GM23338 (cell line): ENCODE results near the gene DCLK1. TPM values are rescaled to one million over a fixed set of nuclear protein-coding genes. Genes with fewer than 3 reads are reported as not detected.

Experiments
- ATAC-seq: fragments of 200-7000 bp; cut with Tn5 transposase; 3 replicates; pipeline ENCODE4 v1.9.1; 2020
- DNase-seq: peaks from one replicate; pipeline ENCODE4 v3.0.0-alpha.2; 2015; ENCODE audit warnings: low spot score
- H2AFZ ChIP-seq: fragments of 200-600 bp; sonication (generic); 2 replicates; pipeline ENCODE4 v1.8.0; 2016; ENCODE audit warnings: antibody characterized with exemption, mild to moderate bottlenecking, moderate library complexity
- H3F3A ChIP-seq: fragments of 200-600 bp; sonication (generic); replicated peaks from 2 replicates; pipeline ENCODE4 v1.8.0; 2017; ENCODE audit warnings: antibody characterized with exemption, mixed run types, low read depth
- H3K27ac ChIP-seq: fragments of 200-600 bp; sonication (generic); 2 replicates; pipeline ENCODE4 v1.6.1; 2016; ENCODE audit warnings: low read depth
- H3K27me3 ChIP-seq: fragments of 200-600 bp; sonication (generic); 2 replicates; pipeline ENCODE4 v1.8.0; 2016; ENCODE audit warnings: mild to moderate bottlenecking, mixed run types, moderate library complexity; ENCODE audit not compliant: insufficient read depth
- H3K36me3 ChIP-seq: fragments of 200-600 bp; sonication (generic); 2 replicates; pipeline ENCODE4 v1.8.0; 2016; ENCODE audit warnings: mild to moderate bottlenecking; ENCODE audit not compliant: insufficient read depth
- H3K4me1 ChIP-seq: fragments of 200-600 bp; sonication (generic); 2 replicates; pipeline ENCODE4 v1.8.0; 2016; ENCODE audit warnings: mild to moderate bottlenecking, moderate library complexity; ENCODE audit not compliant: insufficient read depth
- H3K4me2 ChIP-seq: fragments of 200-600 bp; sonication (generic); 2 replicates; pipeline ENCODE4 v1.7.1; 2017; ENCODE audit warnings: mixed run types
- H3K4me3 ChIP-seq: fragments of 200-600 bp; sonication (generic); 2 replicates; pipeline ENCODE4 v1.6.1; 2016; ENCODE audit warnings: mixed run types
- H3K79me2 ChIP-seq: fragments of 200-600 bp; sonication (generic); replicated peaks from 2 replicates; pipeline ENCODE4 v1.8.0; 2017; ENCODE audit warnings: mild to moderate bottlenecking; ENCODE audit not compliant: insufficient read depth
- H3K9me2 ChIP-seq: fragments of 200-600 bp; sonication (generic); 2 replicates; pipeline ENCODE4 v1.8.0; 2017; ENCODE audit not compliant: insufficient read depth
- H4K20me1 ChIP-seq: fragments of 200-600 bp; sonication (generic); replicated peaks from 2 replicates; pipeline ENCODE4 v1.8.0; 2017; ENCODE audit warnings: mild to moderate bottlenecking; ENCODE audit not compliant: insufficient read depth
- H3K27ac Mint-ChIP-seq: 2 replicates; pipeline ENCODE4 v1.8.0; 2020; ENCODE audit warnings: inconsistent platforms, mild to moderate bottlenecking, moderate library complexity, mixed read lengths
- H3K27me3 Mint-ChIP-seq: 3 replicates; pipeline ENCODE4 v1.8.0; 2022; ENCODE audit warnings: low read depth, mild to moderate bottlenecking, moderate library complexity, mixed read lengths, inconsistent platforms; ENCODE audit not compliant: insufficient read depth, poor library complexity
- H3K36me3 Mint-ChIP-seq: 3 replicates; pipeline ENCODE4 v1.8.0; 2021; ENCODE audit warnings: low read depth, mild to moderate bottlenecking, inconsistent platforms, moderate library complexity, mixed read lengths
- H3K4me1 Mint-ChIP-seq: 3 replicates; pipeline ENCODE4 v1.8.0; 2020; ENCODE audit warnings: mild to moderate bottlenecking, inconsistent platforms, mixed read lengths
- H3K4me3 Mint-ChIP-seq: 3 replicates; pipeline ENCODE4 v1.8.0; 2021; ENCODE audit warnings: moderate library complexity, mild to moderate bottlenecking, inconsistent platforms, mixed read lengths
- H3K9me3 Mint-ChIP-seq: 3 replicates; pipeline ENCODE4 v1.8.0; 2020; ENCODE audit warnings: moderate library complexity, mild to moderate bottlenecking, inconsistent platforms, mixed read lengths
- ETS1 ChIP-seq: IDR thresholded peaks from 2 replicates; pipeline ENCODE4 v1.6.1; 2016; ENCODE audit warnings: antibody characterized with exemption
- EZH2 ChIP-seq: fragments of 200-600 bp; sonication (generic); IDR thresholded peaks from one replicate; pipeline ENCODE4 v1.8.0; 2017; ENCODE audit warnings: antibody characterized with exemption, mild to moderate bottlenecking, low read depth; ENCODE audit not compliant: unreplicated experiment
- NANOG ChIP-seq: IDR thresholded peaks from 2 replicates; pipeline ENCODE4 v1.6.1; 2016; ENCODE audit warnings: antibody characterized with exemption, borderline replicate concordance
- REST ChIP-seq: IDR thresholded peaks from one replicate; pipeline ENCODE4 v1.6.1; 2018; ENCODE audit warnings: antibody characterized with exemption; ENCODE audit not compliant: unreplicated experiment
- STAT1 ChIP-seq: IDR thresholded peaks from one replicate; pipeline ENCODE4 v1.6.1; 2016; ENCODE audit warnings: antibody characterized with exemption; ENCODE audit not compliant: unreplicated experiment
- ZNF462 ChIP-seq: fragments of 250-450 bp; sonication (Bioruptor Pico); IDR thresholded peaks from 2 replicates; pipeline ENCODE4 v1.5.0; 2020; ENCODE audit warnings: mild to moderate bottlenecking, moderate library complexity
- polyA plus RNA-seq: library from polyadenylated mRNA; unstranded; fragments of >200 nt; fragmentation: Nextera tagmentation; extraction: Ambion mirVana; gene quantifications from 2 replicates; pipeline ENCODE4 v1.2.1, GENCODE V29; 2016
- total RNA-seq: library from RNA; depleted of rRNA; stranded (reverse); fragments of >200 nt; shearing (Covaris generic); gene quantifications from 2 replicates; pipeline ENCODE4 v1.2.3, GENCODE V29; 2014

DCLK1 gene
- total and polyA plus RNA-seq, 2 experiments from 2014 or later: 13.1 to 57.7 TPM

GRCh38 chr13:36124236-36124822, 6.9 kb downstream of the DCLK1 start (continued):
- TF ChIP-seq ZNF462 (CRISPR knock-in tag) (no peak), STAT1 (no peak), ETS1 (no peak)

GRCh38 chr13:36115306-36115705, 15.9 kb downstream of the DCLK1 start:
- H3K9me2 ChIP-seq: no peaks in the 10 kb centered on the region; the same call in 1 of the 2 replicates
- H3K27me3 ChIP-seq: no peaks in the 10 kb centered on the region
- no peak for DNase-seq
- no peaks in the 10 kb centered on the region; the same call in 1 of the 2 replicates for H3K36me3 ChIP-seq
- no peak overlapping the region for H3K27ac ChIP-seq
- no peak overlapping the region for H3K4me2 ChIP-seq
- H3K27me3 Mint-ChIP-seq: no peaks in the 10 kb centered on the region
- ATAC-seq: no peak
- H3K4me3 Mint-ChIP-seq: no peak overlapping the region
- H3K79me2 ChIP-seq: no peaks in the 10 kb centered on the region
- no peak overlapping the region for H3K4me3 ChIP-seq
- no peaks in the 10 kb centered on the region for H3F3A ChIP-seq
- H3K4me1 Mint-ChIP-seq: 0 out of 3 replicates have a peak, but pooled peaks cover 2% of the 10 kb centered on the region
- H4K20me1 ChIP-seq: no peaks in the 10 kb centered on the region
- H3K36me3 Mint-ChIP-seq: peaks cover 4% of the 10 kb centered on the region; the same call in 1 of the 3 replicates
- H2AFZ ChIP-seq: no peak overlapping the region
- H3K9me3 Mint-ChIP-seq: no peaks in the 10 kb centered on the region; the same call in 2 of the 3 replicates
- no peaks in the 10 kb centered on the region; the same call in 1 of the 2 replicates for H3K4me1 ChIP-seq
- no peak overlapping the region for H3K27ac Mint-ChIP-seq
- no peak for TF ChIP-seq EZH2
- no peak for TF ChIP-seq STAT1
- no peak for TF ChIP-seq NANOG
- TF ChIP-seq REST: no peak
